HG03565 (cell line): ENCODE measurements around the gene TALDO1.

Experiments
- ATAC-seq: cut with Tn5 transposase; IDR thresholded peaks from one replicate; pipeline ENCODE4 v1.9.1; 2021; ENCODE audit warnings: mild to moderate bottlenecking, moderate library complexity; ENCODE audit not compliant: unreplicated experiment

The TALDO1 gene

GRCh38 chr11:747158-748006 is at the start of gene TALDO1:
Gene TALDO1 (plus strand): TSS chr11:747464. CDS start chr11:747482, 18 bp downstream.
- peak; percentile 73 for ATAC-seq

- ATAC-seq: no peak
Measured at GRCh38 chr11:697811-698311, 49.4 kb upstream of the TALDO1 start.

- no peak for ATAC-seq
Measured at GRCh38 chr11:698493-699115, 48.7 kb upstream of the TALDO1 start.

- no peak for ATAC-seq
Measured at GRCh38 chr11:699116-699508, 48.2 kb upstream of the TALDO1 start.

- no peak for ATAC-seq
Measured at GRCh38 chr11:699753-700152, 47.5 kb upstream of the TALDO1 start.

- no peak for ATAC-seq
Measured at GRCh38 chr11:701741-702461, 45.4 kb upstream of the TALDO1 start.

GRCh38 chr11:702462-703461 is 44.5 kb upstream of the TALDO1 start:
- ATAC-seq: no peak

- no peak for ATAC-seq
Measured at GRCh38 chr11:703506-703905, 43.8 kb upstream of the TALDO1 start.

- ATAC-seq: no peak
Measured at GRCh38 chr11:704228-704674, 43.0 kb upstream of the TALDO1 start.

GRCh38 chr11:704781-705645 is 42.3 kb upstream of the TALDO1 start:
- no peak for ATAC-seq

- ATAC-seq: no peak
Measured at GRCh38 chr11:705646-706438, 41.4 kb upstream of the TALDO1 start, which contains the start of gene EPS8L2. Gene EPS8L2 (plus strand): TSS chr11:706231. CDS start chr11:709408, 3,177 bp downstream.

GRCh38 chr11:706439-706956 is 40.8 kb upstream of the TALDO1 start:
- ATAC-seq: no peak

GRCh38 chr11:706957-707816 is 40.1 kb upstream of the TALDO1 start:
- no peak for ATAC-seq

- no peak for ATAC-seq
Measured at GRCh38 chr11:707817-708420, 39.3 kb upstream of the TALDO1 start.

GRCh38 chr11:708511-708910 is 38.8 kb upstream of the TALDO1 start:
- ATAC-seq: no peak

GRCh38 chr11:709109-709997 is 37.9 kb upstream of the TALDO1 start:
- ATAC-seq: no peak
